Mesenchymal stem cell (in vitro differentiated cells and primary cell): Measurements from ENCODE around the gene PRKCZ.

ENCODE experiments used
- DNase-seq: peaks from one replicate; pipeline ENCODE4 v3.0.0-alpha.2; 2013
- H2AFZ ChIP-seq: one replicate; pipeline ENCODE4 v1.6.1; 2013; ENCODE audit warnings: low read depth, mild to moderate bottlenecking, control low read depth, inconsistent platforms, low read length, moderate library complexity
- H2AK5ac ChIP-seq: 2 replicates; pipeline ENCODE4 v1.6.1; 2013; ENCODE audit warnings: low read length, moderate library complexity, mild to moderate bottlenecking, inconsistent platforms; ENCODE audit not compliant: severe bottlenecking
- H2BK120ac ChIP-seq: one replicate; pipeline ENCODE4 v1.6.1; 2013; ENCODE audit warnings: low read depth, mild to moderate bottlenecking, inconsistent platforms, low read length, moderate library complexity
- H2BK12ac ChIP-seq, 2 experiments: one replicate each; pipeline ENCODE4 v1.6.1; 2013; ENCODE audit warnings: inconsistent platforms in 2 of 2, low read length in 2 of 2, mild to moderate bottlenecking in 2 of 2, moderate library complexity in 2 of 2, control low read depth in 1 of 2
- H2BK15ac ChIP-seq: one replicate; pipeline ENCODE4 v1.6.1; 2013; ENCODE audit warnings: mild to moderate bottlenecking, low read depth, inconsistent platforms; ENCODE audit not compliant: poor library complexity, severe bottlenecking
- H2BK5ac ChIP-seq: 2 replicates; pipeline ENCODE4 v1.6.1; 2013; ENCODE audit warnings: low read depth, mild to moderate bottlenecking, low read length, control low read depth, inconsistent platforms; ENCODE audit not compliant: poor library complexity, severe bottlenecking
- H3K14ac ChIP-seq, 2 experiments: one replicate each; pipeline ENCODE4 v1.6.1; 2013; ENCODE audit warnings: inconsistent platforms in 2 of 2, low read length in 2 of 2, control low read depth in 1 of 2, mild to moderate bottlenecking in 1 of 2, moderate library complexity in 1 of 2
- H3K18ac ChIP-seq, 2 experiments: one replicate each; pipeline ENCODE4 v1.6.1; 2013; ENCODE audit warnings: inconsistent platforms in 2 of 2, low read length in 2 of 2, control low read depth in 1 of 2, low read depth in 1 of 2, mild to moderate bottlenecking in 1 of 2
- H3K23ac ChIP-seq, 2 experiments: one replicate each; pipeline ENCODE4 v1.6.1; 2013; ENCODE audit warnings: inconsistent platforms in 2 of 2, low read length in 2 of 2, mild to moderate bottlenecking in 2 of 2, moderate library complexity in 2 of 2, control low read depth in 1 of 2
- H3K27ac ChIP-seq: 2 replicates; pipeline ENCODE4 v1.5.1; 2013; ENCODE audit warnings: mild to moderate bottlenecking, moderate library complexity, low read length, control low read depth, inconsistent platforms; ENCODE audit not compliant: poor library complexity, severe bottlenecking
- H3K27me3 ChIP-seq, 2 experiments: 2 replicates each; pipeline versions ENCODE4 v1.6.1 to v1.7.0; 2013; ENCODE audit warnings: low read length in 2 of 2, mild to moderate bottlenecking in 2 of 2, moderate library complexity in 2 of 2, control low read depth in 1 of 2, inconsistent platforms in 1 of 2; ENCODE audit not compliant: control insufficient read depth in 1 of 2, insufficient read depth in 1 of 2
- H3K36me3 ChIP-seq, 2 experiments: 2 replicates each; pipeline versions ENCODE4 v1.6.1 to v1.7.0; 2013; ENCODE audit warnings: low read length in 2 of 2, control low read depth in 1 of 2, inconsistent platforms in 1 of 2, low read depth in 1 of 2, mild to moderate bottlenecking in 1 of 2; ENCODE audit not compliant: insufficient read depth in 2 of 2, control insufficient read depth in 1 of 2
- H3K4ac ChIP-seq, 2 experiments: one replicate each; pipeline ENCODE4 v1.6.1; 2013; ENCODE audit warnings: inconsistent platforms in 2 of 2, low read length in 2 of 2, mild to moderate bottlenecking in 2 of 2, moderate library complexity in 2 of 2, control low read depth in 1 of 2, low read depth in 1 of 2
- H3K4me1 ChIP-seq: 2 replicates; pipeline ENCODE4 v1.6.1; 2013; ENCODE audit warnings: low read depth, low read length, control low read depth; ENCODE audit not compliant: control insufficient read depth, insufficient read depth
- H3K4me2 ChIP-seq: 2 replicates; pipeline ENCODE4 v1.6.1; 2013; ENCODE audit warnings: low read length, mild to moderate bottlenecking, inconsistent platforms; ENCODE audit not compliant: poor library complexity, severe bottlenecking
- H3K4me3 ChIP-seq, 2 experiments: 2 replicates each; pipeline versions ENCODE4 v1.5.1 to v1.7.0; 2013; ENCODE audit warnings: low read length in 2 of 2, mild to moderate bottlenecking in 2 of 2, control low read depth in 1 of 2, low read depth in 1 of 2; ENCODE audit not compliant: insufficient read depth in 1 of 2
- H3K79me1 ChIP-seq: replicated peaks from 2 replicates; pipeline ENCODE4 v1.6.1; 2013; ENCODE audit warnings: mild to moderate bottlenecking, control low read depth, low read length, inconsistent platforms; ENCODE audit not compliant: poor library complexity, severe bottlenecking
- H3K9ac ChIP-seq: 2 replicates; pipeline ENCODE4 v1.7.0; 2013; ENCODE audit warnings: mild to moderate bottlenecking, low read length, moderate library complexity
- H3K9me3 ChIP-seq: 2 replicates; pipeline ENCODE4 v1.7.0; 2013; ENCODE audit warnings: mild to moderate bottlenecking, low read length; ENCODE audit not compliant: control insufficient read depth
- H4K8ac ChIP-seq: one replicate; pipeline ENCODE4 v1.6.1; 2013; ENCODE audit warnings: inconsistent platforms, mild to moderate bottlenecking, low read length, moderate library complexity
- H4K91ac ChIP-seq: one replicate; pipeline ENCODE4 v1.6.1; 2013; ENCODE audit warnings: mild to moderate bottlenecking, low read length, inconsistent platforms
- WGBS: methylation state at CpG from one replicate; pipeline ENCODE4 v1.1.7; 2013; ENCODE audit warnings: mixed read lengths; 5-methylcytosine and 5-hydroxymethylcytosine counted together

PRKCZ gene

GRCh38 chr1:2027961-2028583 is 22.1 kb upstream of the PRKCZ start:
- no peak overlapping the region for H2AFZ ChIP-seq
- 93% methylated on average over 45 of the region's 46 CpGs for WGBS
- no peak overlapping the region for H2BK12ac ChIP-seq
- H4K8ac ChIP-seq: no peak overlapping the region
- H3K79me1 ChIP-seq: no peaks in the 10 kb centered on the region
- no peaks in the 10 kb centered on the region for H3K4me1 ChIP-seq
- no peak overlapping the region for H2AK5ac ChIP-seq
- no peaks in the 10 kb centered on the region for H3K36me3 ChIP-seq
- H3K23ac ChIP-seq: no peak overlapping the region
- no peak for DNase-seq
- H3K27me3 ChIP-seq: peaks cover 43 to 53% of the 10 kb centered on the region in 2 experiments
- H4K91ac ChIP-seq: no peak overlapping the region
- no peak overlapping the region for H2BK120ac ChIP-seq
- H3K9ac ChIP-seq: no peak overlapping the region
- no peak overlapping the region for H3K4ac ChIP-seq
- H2BK15ac ChIP-seq: no peak overlapping the region
- no peak overlapping the region for H3K14ac ChIP-seq
- H3K18ac ChIP-seq: no peak overlapping the region
- no peaks in the 10 kb centered on the region for H3K9me3 ChIP-seq
- no peak overlapping the region for H2BK5ac ChIP-seq
- H3K4me2 ChIP-seq: no peak overlapping the region
- no peak overlapping the region for H3K4me3 ChIP-seq
- H3K27ac ChIP-seq: no peak overlapping the region

GRCh38 chr1:2028870-2029560 is 21.2 kb upstream of the PRKCZ start:
- Histone ChIP-seq H4K8ac (no peak overlapping the region), H3K4me3 (no peak overlapping the region), H3K4me2 (no peak overlapping the region), H3K14ac (no peak overlapping the region), H3K36me3 (no peaks in the 10 kb centered on the region), H3K9ac (no peak overlapping the region), H3K4ac (no peak overlapping the region), H3K27ac (no peak overlapping the region), H2AK5ac (no peak overlapping the region), H2BK5ac (no peak overlapping the region), H2BK15ac (no peak overlapping the region), H3K23ac (no peak overlapping the region), H3K9me3 (no peaks in the 10 kb centered on the region), H3K27me3 (peaks cover 38 to 53% of the 10 kb centered on the region in 2 experiments), H4K91ac (no peak overlapping the region), H2BK12ac (no peak overlapping the region), H2BK120ac (no peak overlapping the region), H3K18ac (no peak overlapping the region), H3K79me1 (no peaks in the 10 kb centered on the region), H2AFZ (no peak overlapping the region), H3K4me1 (no peaks in the 10 kb centered on the region)
- 91% methylated on average over 26 of the region's 26 CpGs for WGBS
- no peak for DNase-seq

GRCh38 chr1:2029561-2029960 is 20.6 kb upstream of the PRKCZ start:
- no peak overlapping the region for H3K4ac ChIP-seq
- H2BK15ac ChIP-seq: no peak overlapping the region
- no peak overlapping the region for H3K4me3 ChIP-seq
- no peak overlapping the region for H3K18ac ChIP-seq
- 89% methylated on average over 15 of the region's 15 CpGs for WGBS
- H2BK5ac ChIP-seq: no peak overlapping the region
- no peak for DNase-seq
- H3K27ac ChIP-seq: no peak overlapping the region
- no peak overlapping the region for H4K8ac ChIP-seq
- H3K79me1 ChIP-seq: no peaks in the 10 kb centered on the region
- no peak overlapping the region for H2BK120ac ChIP-seq
- peaks cover 32 to 49% of the 10 kb centered on the region in 2 experiments for H3K27me3 ChIP-seq
- H2BK12ac ChIP-seq: no peak overlapping the region
- no peak overlapping the region for H2AFZ ChIP-seq
- H3K36me3 ChIP-seq: no peaks in the 10 kb centered on the region
- no peak overlapping the region for H3K9ac ChIP-seq
- no peak overlapping the region for H3K14ac ChIP-seq
- H3K4me1 ChIP-seq: no peaks in the 10 kb centered on the region
- H4K91ac ChIP-seq: no peak overlapping the region
- no peaks in the 10 kb centered on the region for H3K9me3 ChIP-seq
- H3K4me2 ChIP-seq: no peak overlapping the region
- no peak overlapping the region for H2AK5ac ChIP-seq
- no peak overlapping the region for H3K23ac ChIP-seq

- no peaks in the 10 kb centered on the region for H3K4me1 ChIP-seq
- H3K18ac ChIP-seq: no peak overlapping the region
- H3K4me2 ChIP-seq: no peak overlapping the region
- no peaks in the 10 kb centered on the region for H3K9me3 ChIP-seq
- H3K79me1 ChIP-seq: no peaks in the 10 kb centered on the region
- no peak for DNase-seq
- H3K27me3 ChIP-seq: peaks cover 32 to 45% of the 10 kb centered on the region in 2 experiments
- no peaks in the 10 kb centered on the region for H3K36me3 ChIP-seq
- no peak overlapping the region for H2BK120ac ChIP-seq
- H3K23ac ChIP-seq: peak overlapping the region in 1 of 2 experiments; percentile 88
- H2AK5ac ChIP-seq: no peak overlapping the region
- no peak overlapping the region for H4K91ac ChIP-seq
- H2BK12ac ChIP-seq: no peak overlapping the region
- no peak overlapping the region for H3K14ac ChIP-seq
- no peak overlapping the region for H3K27ac ChIP-seq
- H2BK5ac ChIP-seq: no peak overlapping the region
- H3K4me3 ChIP-seq: no peak overlapping the region
- no peak overlapping the region for H2BK15ac ChIP-seq
- H3K4ac ChIP-seq: no peak overlapping the region
- no peak overlapping the region for H2AFZ ChIP-seq
- no peak overlapping the region for H3K9ac ChIP-seq
- H4K8ac ChIP-seq: no peak overlapping the region
- 91% methylated on average over 42 of the region's 42 CpGs for WGBS
Measured at GRCh38 chr1:2030076-2030871, 19.9 kb upstream of the PRKCZ start.
